Lower lobe of right lung (tissue), 2 donors: ENCODE measurements around the gene TMEM117. TPM values are rescaled to one million over a fixed set of nuclear protein-coding genes. Genes with fewer than 3 reads are reported as not detected.

Experiments used
- ATAC-seq, 2 donors: fragments of 200-7000 bp; cut with Tn5 transposase; one replicate each; pipeline ENCODE4 v1.9.1; 2020 to 2022; ENCODE audit warnings: mild to moderate bottlenecking in 2 of 2, moderate library complexity in 2 of 2
- DNase-seq: peaks from one replicate; pipeline ENCODE4 v3.0.0-alpha.2; 2020
- H3K27ac ChIP-seq: fragments of 200-600 bp; one replicate; pipeline ENCODE4 v1.8.0; 2022
- H3K27me3 ChIP-seq: fragments of 200-600 bp; one replicate; pipeline ENCODE4 v1.8.0; 2022; ENCODE audit warnings: low read depth
- H3K36me3 ChIP-seq: fragments of 200-600 bp; one replicate; pipeline ENCODE4 v1.8.0; 2022; ENCODE audit warnings: mild to moderate bottlenecking
- H3K4me1 ChIP-seq: fragments of 200-600 bp; one replicate; pipeline ENCODE4 v1.8.0; 2022
- H3K4me3 ChIP-seq: fragments of 200-600 bp; one replicate; pipeline ENCODE4 v1.8.0; 2022; ENCODE audit warnings: mild to moderate bottlenecking
- H3K9me3 ChIP-seq: fragments of 200-600 bp; one replicate; pipeline ENCODE4 v1.8.0; 2022
- intact Hi-C: fragments of 100-400 bp; cut with DNase I; formaldehyde crosslinking; loops from one replicate; pipeline ENCODE4 v1.11.0; 2022
- total RNA-seq: library from RNA; stranded (reverse); fragmentation: NEBNext Ultra II Directional; extraction: Animal tissue kit (Norgen Biotek cat#: 25700); gene quantifications from one replicate; pipeline ENCODE4 v1.2.1, GENCODE V29; 2021
- TF ChIP-seq, protein P1 (sequence below): fragments of 200-600 bp; IDR thresholded peaks from one replicate; pipeline ENCODE4 v1.8.0; 2022; ENCODE audit warnings: antibody characterized with exemption, mild to moderate bottlenecking
- donor health status: DM: no; HTN: yes; CAD: no; lungs with severe emphysema.

The TMEM117 gene
- total RNA-seq, 1 donor from 2014 or later: 4.5 TPM

- no peak for ATAC-seq
- intact Hi-C loops: no loop called here
These were observed 550.1 kb downstream of the TMEM117 start for GRCh38 chr12:44385964-44386363.

GRCh38 chr12:44387581-44387980, 551.7 kb downstream of the TMEM117 start:
- DNase-seq (no peak), ATAC-seq (no peak)
- intact Hi-C loops: no loop called here
- TF ChIP-seq, protein P1, sequence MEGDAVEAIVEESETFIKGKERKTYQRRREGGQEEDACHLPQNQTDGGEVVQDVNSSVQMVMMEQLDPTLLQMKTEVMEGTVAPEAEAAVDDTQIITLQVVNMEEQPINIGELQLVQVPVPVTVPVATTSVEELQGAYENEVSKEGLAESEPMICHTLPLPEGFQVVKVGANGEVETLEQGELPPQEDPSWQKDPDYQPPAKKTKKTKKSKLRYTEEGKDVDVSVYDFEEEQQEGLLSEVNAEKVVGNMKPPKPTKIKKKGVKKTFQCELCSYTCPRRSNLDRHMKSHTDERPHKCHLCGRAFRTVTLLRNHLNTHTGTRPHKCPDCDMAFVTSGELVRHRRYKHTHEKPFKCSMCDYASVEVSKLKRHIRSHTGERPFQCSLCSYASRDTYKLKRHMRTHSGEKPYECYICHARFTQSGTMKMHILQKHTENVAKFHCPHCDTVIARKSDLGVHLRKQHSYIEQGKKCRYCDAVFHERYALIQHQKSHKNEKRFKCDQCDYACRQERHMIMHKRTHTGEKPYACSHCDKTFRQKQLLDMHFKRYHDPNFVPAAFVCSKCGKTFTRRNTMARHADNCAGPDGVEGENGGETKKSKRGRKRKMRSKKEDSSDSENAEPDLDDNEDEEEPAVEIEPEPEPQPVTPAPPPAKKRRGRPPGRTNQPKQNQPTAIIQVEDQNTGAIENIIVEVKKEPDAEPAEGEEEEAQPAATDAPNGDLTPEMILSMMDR: no peak
- no peak overlapping the region for H3K4me3 ChIP-seq
- H3K4me1 ChIP-seq: no peaks in the 10 kb centered on the region
- no peaks in the 10 kb centered on the region for H3K27me3 ChIP-seq
- no peaks in the 10 kb centered on the region for H3K9me3 ChIP-seq
- H3K36me3 ChIP-seq: no peaks in the 10 kb centered on the region
- H3K27ac ChIP-seq: no peak overlapping the region

More at GRCh38 chr12:44385964-44386363, 550.1 kb downstream of the TMEM117 start:
- Histone ChIP-seq H3K4me3 (no peak overlapping the region), H3K36me3 (no peaks in the 10 kb centered on the region), H3K27ac (no peak overlapping the region), H3K27me3 (no peaks in the 10 kb centered on the region), H3K9me3 (no peaks in the 10 kb centered on the region), H3K4me1 (no peaks in the 10 kb centered on the region)
- no peak for DNase-seq
- TF ChIP-seq, protein P1: no peak

DNA sequence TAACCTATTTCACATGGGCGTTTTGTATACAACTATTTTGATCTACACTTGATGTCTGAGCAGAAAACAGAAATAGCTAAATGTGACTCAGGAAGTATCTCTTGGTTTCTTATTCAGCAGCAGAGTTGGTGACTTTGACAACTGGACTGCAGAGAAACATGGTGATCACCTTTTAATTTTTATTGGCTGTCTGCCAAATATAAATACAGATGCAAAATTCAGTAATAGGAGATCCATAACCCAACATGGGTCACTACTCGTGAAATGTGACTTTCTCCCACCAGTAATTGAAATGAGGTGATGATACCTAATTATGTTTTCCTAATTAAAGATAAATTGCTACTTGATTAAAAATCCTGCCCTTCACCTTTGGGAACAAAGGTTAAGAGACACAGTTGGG, 553.2 kb downstream of the TMEM117 start:
- TF ChIP-seq, protein P1: no peak
- Histone ChIP-seq H3K27me3 (no peaks in the 10 kb centered on the region), H3K36me3 (no peaks in the 10 kb centered on the region), H3K27ac (no peak overlapping the region), H3K4me3 (no peak overlapping the region), H3K4me1 (no peaks in the 10 kb centered on the region), H3K9me3 (no peaks in the 10 kb centered on the region)
- DNase-seq (no peak), ATAC-seq (no peak)
- intact Hi-C loops: no loop called here

DNA sequence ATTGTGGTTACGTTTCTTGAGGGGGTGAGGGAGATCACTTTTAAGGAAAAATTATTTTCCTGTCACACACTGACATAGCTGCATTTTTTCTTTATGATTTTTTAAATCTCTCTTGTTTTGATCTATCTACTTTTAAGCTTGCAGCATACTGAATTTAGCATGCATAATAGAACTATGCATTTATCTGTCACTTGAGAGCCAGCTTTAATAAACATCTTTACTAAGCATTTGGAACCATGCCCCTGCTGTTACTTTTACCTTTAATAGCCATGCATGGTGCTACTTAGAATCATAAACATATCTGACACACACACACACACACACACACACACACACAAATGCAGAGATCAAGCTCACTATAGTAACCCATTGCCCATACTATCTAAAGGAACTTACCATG, 554.0 kb downstream of the TMEM117 start:
- intact Hi-C loops: no loop called here
- Histone ChIP-seq H3K4me1 (no peaks in the 10 kb centered on the region), H3K9me3 (no peaks in the 10 kb centered on the region), H3K27me3 (no peaks in the 10 kb centered on the region), H3K4me3 (no peak overlapping the region), H3K36me3 (no peaks in the 10 kb centered on the region), H3K27ac (no peak overlapping the region)
- ATAC-seq: no peak
- DNase-seq: no peak
- TF ChIP-seq, protein P1: no peak

- TF ChIP-seq, protein P1: no peak
- intact Hi-C loops: no loop called here
These were observed 561.8 kb downstream of the TMEM117 start for GRCh38 chr12:44397631-44398030.

GRCh38 chr12:44403185-44403584, 567.3 kb downstream of the TMEM117 start:
- DNase-seq (no peak), ATAC-seq (no peak)
- Histone ChIP-seq H3K4me3 (no peak overlapping the region), H3K27ac (no peak overlapping the region), H3K4me1 (no peaks in the 10 kb centered on the region), H3K27me3 (no peaks in the 10 kb centered on the region), H3K36me3 (no peaks in the 10 kb centered on the region), H3K9me3 (no peaks in the 10 kb centered on the region)
- intact Hi-C loops: no loop called here
- TF ChIP-seq, protein P1: no peak

More at GRCh38 chr12:44397631-44398030, 561.8 kb downstream of the TMEM117 start:
- H3K4me1 ChIP-seq: no peaks in the 10 kb centered on the region
- DNase-seq: no peak
- H3K36me3 ChIP-seq: no peaks in the 10 kb centered on the region
- no peak for ATAC-seq
- no peaks in the 10 kb centered on the region for H3K27me3 ChIP-seq
- H3K27ac ChIP-seq: no peak overlapping the region
- no peaks in the 10 kb centered on the region for H3K9me3 ChIP-seq
- no peak overlapping the region for H3K4me3 ChIP-seq
